ENCODE measurements around the gene DCP1B.
A peak's percentile ranks its signal among the peaks of the same experiment; 100 is the strongest.

DCP1B gene

DNA sequence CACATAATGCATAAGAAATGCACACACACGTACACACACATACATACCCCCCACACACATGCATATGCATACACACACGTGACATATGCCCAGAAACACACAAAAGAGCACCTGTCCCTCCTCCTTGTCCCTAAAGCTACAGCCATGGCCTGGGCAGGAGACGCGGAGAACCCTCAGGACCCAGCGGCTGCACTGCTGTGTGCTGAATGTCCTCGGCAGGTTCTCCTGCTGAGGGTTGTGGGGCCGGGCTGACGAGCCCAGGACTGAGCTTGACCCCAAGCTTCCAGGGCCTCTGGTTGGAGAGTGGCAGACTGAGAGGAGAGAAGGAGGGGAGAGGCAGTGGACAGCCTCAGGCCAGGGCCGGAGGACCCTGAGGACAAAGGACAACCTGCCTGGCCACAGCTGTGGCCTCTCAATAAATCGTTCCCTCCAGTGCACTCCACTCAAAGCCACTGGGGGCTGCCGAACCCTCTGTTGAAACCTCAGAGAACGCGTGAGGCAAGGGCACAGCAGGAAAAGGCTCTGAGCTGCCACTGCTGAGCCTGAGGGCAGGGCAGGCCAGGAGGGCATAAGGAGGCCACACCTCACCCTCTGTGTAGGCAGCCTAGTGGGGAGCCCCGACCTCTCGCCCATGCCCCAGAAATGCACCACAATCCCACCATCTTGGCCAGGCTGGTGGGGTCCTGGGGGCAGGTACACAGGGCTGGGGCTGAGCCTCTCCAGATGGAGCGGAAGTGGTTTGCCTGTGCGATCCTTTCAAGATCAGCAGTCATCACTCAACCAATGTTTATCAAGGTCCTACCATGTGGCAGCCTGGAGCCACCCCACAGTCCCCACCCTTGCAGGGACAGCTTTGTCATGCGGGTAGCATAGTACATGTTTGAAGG lies 88.9 kb downstream of the DCP1B start:
- Histone ChIP-seq H3K9me3 (ENCODE audit: control insufficient read depth in 1 of 2, low read length in 2 of 2) (no peaks in the 10 kb centered on the region), H3K27me3 (ENCODE audit: low read depth, low read length) (no peaks in the 10 kb centered on the region), H3K27ac (ENCODE audit: low read length) (no peak overlapping the region), H3K36me3 (ENCODE audit: control insufficient read depth in 1 of 2, insufficient read depth in 2 of 2, low read length in 2 of 2) (no peaks in the 10 kb centered on the region), H3K4me3 (ENCODE audit: low read depth in 1 of 2, low read length in 2 of 2) (no peak overlapping the region), H3K4me1 (ENCODE audit: control insufficient read depth in 1 of 2, insufficient read depth in 2 of 2, low read length in 2 of 2) (peaks cover 0 to 9% of the 10 kb centered on the region in 2 donors)

DNA sequence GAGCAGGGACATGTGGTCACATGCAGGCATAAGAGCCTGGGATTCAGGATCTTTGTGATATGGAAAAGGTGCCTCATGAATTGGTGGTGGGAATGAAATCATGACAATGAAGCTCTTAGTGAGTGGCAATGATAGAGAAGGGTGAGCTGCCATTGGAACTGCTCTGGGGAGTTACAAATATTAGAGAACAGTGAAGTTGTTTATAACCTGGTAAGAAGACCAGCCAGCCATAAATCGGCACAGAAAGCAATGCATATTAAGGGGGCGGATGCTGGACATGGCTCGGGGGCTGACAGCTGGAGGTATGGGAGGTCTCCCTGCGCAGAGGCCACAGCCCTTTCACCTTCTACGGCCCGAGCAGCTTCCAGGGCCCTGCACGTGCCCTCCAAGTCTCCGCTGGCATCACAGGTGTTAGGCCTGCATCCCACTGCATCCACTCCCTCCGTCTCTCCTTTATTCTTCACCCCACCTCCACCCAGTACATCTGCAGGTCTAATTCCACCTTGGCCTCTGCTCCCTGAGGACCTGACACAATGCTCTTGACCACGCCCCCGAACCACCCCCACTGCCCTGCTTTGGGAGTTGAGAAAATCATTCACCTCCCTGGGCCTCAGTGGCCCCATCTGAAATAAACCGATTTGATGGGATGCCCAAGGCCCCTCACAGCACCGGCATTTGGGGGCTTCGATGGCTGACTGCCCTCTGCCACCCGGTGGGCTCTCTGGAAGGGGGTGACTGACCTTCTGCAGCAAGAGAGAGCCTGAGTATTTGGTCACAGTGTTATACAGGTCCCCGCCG lies 89.9 kb downstream of the DCP1B start:
- H3K27me3 ChIP-seq (ENCODE audit: low read depth, low read length), result no peaks in the 10 kb centered on the region
- H3K4me1 ChIP-seq (ENCODE audit: control insufficient read depth in 1 of 2, insufficient read depth in 2 of 2, low read length in 2 of 2), result peaks cover 0 to 9% of the 10 kb centered on the region in 2 donors
- H3K27ac ChIP-seq (ENCODE audit: low read length), result no peak overlapping the region
- H3K36me3 ChIP-seq (ENCODE audit: control insufficient read depth in 1 of 2, insufficient read depth in 2 of 2, low read length in 2 of 2), result no peaks in the 10 kb centered on the region
- H3K9me3 ChIP-seq (ENCODE audit: control insufficient read depth in 1 of 2, low read length in 2 of 2), result no peaks in the 10 kb centered on the region
- H3K4me3 ChIP-seq (ENCODE audit: low read depth in 1 of 2, low read length in 2 of 2), result no peak overlapping the region

DNA sequence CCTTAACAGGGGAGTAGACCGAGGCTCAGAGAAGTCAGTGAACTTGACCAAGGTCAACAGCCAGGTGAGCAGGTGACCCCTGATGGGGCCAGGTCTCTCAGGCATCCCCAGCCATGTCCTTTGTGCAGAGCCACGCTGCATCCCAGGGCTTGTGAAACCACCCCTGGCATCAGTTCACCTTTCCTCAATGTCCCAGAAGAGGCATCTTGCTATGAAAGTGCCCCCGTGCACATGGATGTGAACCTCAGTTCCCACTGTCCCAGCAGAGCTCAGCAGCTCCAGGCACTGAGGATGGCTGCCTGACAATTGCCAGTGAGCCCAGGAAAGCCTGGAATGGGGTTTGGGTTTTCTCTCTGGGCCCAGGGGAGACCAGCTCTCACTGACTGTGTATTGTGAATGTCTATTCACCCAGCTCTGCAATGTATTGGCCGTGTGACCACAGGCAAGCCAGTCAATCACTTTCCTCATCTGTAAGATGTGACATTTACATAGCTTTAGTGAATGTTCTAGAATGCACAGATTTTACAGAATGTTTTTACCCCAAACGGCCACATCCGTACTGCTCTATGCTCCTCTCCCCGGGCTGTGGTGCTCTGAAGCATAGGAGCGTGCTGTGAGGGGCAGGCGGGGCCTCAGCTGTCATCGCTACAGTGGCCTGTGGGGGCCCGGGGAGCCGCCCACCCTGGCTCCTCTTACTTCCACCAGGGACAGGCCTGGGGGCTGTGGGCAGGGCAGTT lies 90.7 kb downstream of the DCP1B start:
- Histone ChIP-seq H3K27me3 (ENCODE audit: low read depth, low read length) (no peaks in the 10 kb centered on the region), H3K4me1 (ENCODE audit: control insufficient read depth in 1 of 2, insufficient read depth in 2 of 2, low read length in 2 of 2) (peaks cover 0 to 9% of the 10 kb centered on the region in 2 donors), H3K9me3 (ENCODE audit: control insufficient read depth in 1 of 2, low read length in 2 of 2) (no peaks in the 10 kb centered on the region), H3K36me3 (ENCODE audit: control insufficient read depth in 1 of 2, insufficient read depth in 2 of 2, low read length in 2 of 2) (no peaks in the 10 kb centered on the region), H3K27ac (ENCODE audit: low read length) (no peak overlapping the region), H3K4me3 (ENCODE audit: low read depth in 1 of 2, low read length in 2 of 2) (no peak overlapping the region)

DNA sequence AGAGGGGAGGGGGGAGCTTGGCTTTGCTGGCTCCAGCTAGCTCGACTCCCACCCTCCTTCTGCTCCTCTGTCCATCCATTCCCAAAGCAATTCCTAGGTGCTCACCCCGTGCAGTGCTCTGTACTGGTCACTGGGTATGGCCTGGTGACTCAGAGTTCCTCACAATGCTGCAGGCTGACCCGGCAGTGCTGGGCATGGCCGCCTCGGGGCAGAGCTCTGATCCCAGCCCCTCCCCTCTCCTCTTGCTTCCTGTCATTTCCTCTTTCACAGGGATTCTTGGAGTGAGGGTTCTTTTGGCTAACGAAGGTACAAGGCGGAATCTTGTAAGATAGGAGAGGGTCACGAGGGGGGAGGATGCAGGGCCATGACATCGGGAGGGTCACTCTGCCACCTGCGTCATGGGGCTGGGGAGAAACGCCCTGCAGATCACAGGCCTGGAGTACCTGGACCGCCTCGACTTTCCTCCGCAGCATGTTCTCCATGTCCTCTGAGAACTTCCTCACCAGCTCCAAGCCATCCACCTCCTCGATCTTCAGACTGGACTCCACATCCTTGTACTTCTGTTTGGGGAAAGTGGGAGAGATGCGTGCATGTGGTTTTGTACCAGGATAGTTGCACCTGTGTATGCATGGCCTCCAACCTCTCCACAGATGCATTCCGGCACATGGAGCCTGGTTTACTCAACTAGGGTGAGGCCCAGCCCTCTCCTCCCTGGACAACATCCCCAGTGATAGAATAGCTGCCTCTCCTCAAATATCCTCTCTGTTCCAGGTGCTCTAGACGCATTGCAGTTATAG lies 91.5 kb downstream of the DCP1B start:
- no peaks in the 10 kb centered on the region for H3K36me3 ChIP-seq (ENCODE audit: control insufficient read depth in 1 of 2, insufficient read depth in 2 of 2, low read length in 2 of 2)

DNA sequence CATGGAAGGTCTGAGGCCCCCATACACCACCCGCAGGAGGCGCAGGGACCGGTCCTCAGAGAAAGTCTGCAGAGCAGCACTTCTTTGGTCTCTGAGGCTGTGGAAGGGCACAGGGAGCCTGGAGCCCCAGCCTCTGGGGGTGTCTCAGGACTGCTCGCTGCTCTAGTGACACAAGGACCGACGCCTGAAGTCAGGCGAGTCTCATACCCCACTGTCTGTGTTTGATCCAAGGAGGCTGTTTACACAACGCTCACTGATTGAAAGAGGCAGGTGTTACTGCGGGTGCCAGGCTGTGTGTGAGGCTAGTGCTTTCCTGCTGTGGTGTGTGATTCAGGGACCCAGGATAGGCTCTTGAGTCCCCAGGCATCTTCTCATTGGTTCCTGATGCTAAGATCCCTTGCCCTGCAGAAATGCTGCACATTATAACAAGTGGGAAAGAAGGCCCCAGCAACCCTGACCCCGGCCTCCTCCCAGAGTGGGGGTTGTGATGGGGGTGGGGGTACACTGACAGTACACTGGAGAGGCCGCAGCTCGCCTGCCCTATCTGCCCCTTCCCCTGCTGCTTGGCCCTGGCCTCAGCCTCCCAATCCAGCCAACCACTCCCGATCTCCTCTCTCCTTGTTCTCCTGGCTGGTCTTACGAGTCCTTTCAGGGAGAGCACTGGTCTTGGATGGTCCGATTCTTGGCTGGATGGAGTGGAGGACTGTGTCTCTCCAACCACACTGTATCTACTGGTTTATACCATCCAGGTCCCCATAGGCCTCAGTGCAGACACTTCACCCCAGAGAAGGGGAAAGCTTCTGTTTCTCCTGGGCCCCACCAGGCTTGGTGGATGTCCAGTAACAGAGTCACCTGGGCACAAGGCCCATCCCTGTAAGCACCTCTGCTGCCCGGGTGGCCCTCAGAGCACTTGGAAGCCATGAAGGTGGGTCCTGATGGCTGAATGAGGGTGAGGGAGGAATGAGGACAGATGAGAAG lies 92.4 kb downstream of the DCP1B start:
- Histone ChIP-seq H3K9me3 (ENCODE audit: control insufficient read depth in 1 of 2, low read length in 2 of 2) (peaks cover 0 to 4% of the 10 kb centered on the region in 2 donors), H3K4me1 (ENCODE audit: control insufficient read depth in 1 of 2, insufficient read depth in 2 of 2, low read length in 2 of 2) (peaks cover 0 to 7% of the 10 kb centered on the region in 2 donors), H3K27me3 (ENCODE audit: low read depth, low read length) (peaks cover 4% of the 10 kb centered on the region), H3K27ac (ENCODE audit: low read length) (no peak overlapping the region), H3K36me3 (ENCODE audit: control insufficient read depth in 1 of 2, insufficient read depth in 2 of 2, low read length in 2 of 2) (no peaks in the 10 kb centered on the region), H3K4me3 (ENCODE audit: low read depth in 1 of 2, low read length in 2 of 2) (no peak overlapping the region)

More for the DNA sequence above, 91.5 kb downstream of the DCP1B start:
- Histone ChIP-seq H3K27me3 (ENCODE audit: low read depth, low read length) (peaks cover 4% of the 10 kb centered on the region), H3K27ac (ENCODE audit: low read length) (no peak overlapping the region), H3K4me1 (ENCODE audit: control insufficient read depth in 1 of 2, insufficient read depth in 2 of 2, low read length in 2 of 2) (peaks cover 0 to 12% of the 10 kb centered on the region in 2 donors), H3K4me3 (ENCODE audit: low read depth in 1 of 2, low read length in 2 of 2) (no peak overlapping the region), H3K9me3 (ENCODE audit: control insufficient read depth in 1 of 2, low read length in 2 of 2) (no peaks in the 10 kb centered on the region)

DNA sequence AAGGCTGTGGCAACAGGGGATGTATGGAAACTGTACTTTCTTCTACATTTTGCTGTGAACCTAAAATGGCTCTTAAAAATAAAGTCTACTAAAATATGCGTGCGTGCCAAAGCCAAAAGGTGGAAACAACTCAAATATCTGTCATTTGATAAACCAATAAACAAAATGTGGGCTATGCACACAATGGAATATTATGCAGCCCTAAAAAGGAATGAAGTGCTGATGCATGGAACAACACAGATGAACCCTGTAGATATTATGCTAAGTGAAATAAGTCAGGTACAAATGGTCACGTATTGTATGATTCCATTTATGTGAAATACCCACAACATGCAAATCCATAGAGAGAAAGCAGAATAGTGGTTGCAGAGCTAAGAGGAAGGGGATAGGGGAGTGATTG lies 93.8 kb downstream of the DCP1B start:
- Histone ChIP-seq H3K36me3 (ENCODE audit: control insufficient read depth in 1 of 2, insufficient read depth in 2 of 2, low read length in 2 of 2) (no peaks in the 10 kb centered on the region), H3K27ac (ENCODE audit: low read length) (no peak overlapping the region), H3K27me3 (ENCODE audit: low read depth, low read length) (peaks cover 4% of the 10 kb centered on the region), H3K4me3 (ENCODE audit: low read depth in 1 of 2, low read length in 2 of 2) (no peak overlapping the region), H3K9me3 (ENCODE audit: control insufficient read depth in 1 of 2, low read length in 2 of 2) (peaks cover 0 to 15% of the 10 kb centered on the region in 2 donors), H3K4me1 (ENCODE audit: control insufficient read depth in 1 of 2, insufficient read depth in 2 of 2, low read length in 2 of 2) (peaks cover 0 to 4% of the 10 kb centered on the region in 2 donors)

DNA sequence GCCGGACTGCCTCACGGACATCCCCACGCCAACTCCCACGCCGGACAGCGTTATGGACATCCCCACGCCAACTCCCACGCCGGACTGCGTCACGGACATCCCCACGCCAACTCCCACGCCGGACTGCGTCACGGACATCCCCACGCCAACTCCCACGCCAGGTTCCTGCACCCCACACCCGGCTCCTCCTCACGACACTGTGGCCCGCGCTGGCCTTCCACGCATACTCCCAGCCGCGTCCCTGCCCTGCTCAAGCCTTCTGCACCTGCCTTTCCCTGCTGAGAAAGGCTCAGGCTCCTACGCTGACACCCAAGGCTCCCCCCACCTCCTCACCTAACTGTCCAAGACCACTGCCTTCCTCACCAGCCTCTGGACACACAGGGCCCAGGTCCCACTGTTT lies 95.5 kb downstream of the DCP1B start:
- Histone ChIP-seq H3K27ac (ENCODE audit: low read length) (no peak overlapping the region), H3K9me3 (ENCODE audit: control insufficient read depth in 1 of 2, low read length in 2 of 2) (peaks cover 4 to 19% of the 10 kb centered on the region in 2 donors), H3K4me1 (ENCODE audit: control insufficient read depth in 1 of 2, insufficient read depth in 2 of 2, low read length in 2 of 2) (peaks cover 0 to 4% of the 10 kb centered on the region in 2 donors), H3K4me3 (ENCODE audit: low read depth in 1 of 2, low read length in 2 of 2) (no peak overlapping the region), H3K27me3 (ENCODE audit: low read depth, low read length) (peaks cover 4% of the 10 kb centered on the region), H3K36me3 (ENCODE audit: control insufficient read depth in 1 of 2, insufficient read depth in 2 of 2, low read length in 2 of 2) (no peaks in the 10 kb centered on the region)

DNA sequence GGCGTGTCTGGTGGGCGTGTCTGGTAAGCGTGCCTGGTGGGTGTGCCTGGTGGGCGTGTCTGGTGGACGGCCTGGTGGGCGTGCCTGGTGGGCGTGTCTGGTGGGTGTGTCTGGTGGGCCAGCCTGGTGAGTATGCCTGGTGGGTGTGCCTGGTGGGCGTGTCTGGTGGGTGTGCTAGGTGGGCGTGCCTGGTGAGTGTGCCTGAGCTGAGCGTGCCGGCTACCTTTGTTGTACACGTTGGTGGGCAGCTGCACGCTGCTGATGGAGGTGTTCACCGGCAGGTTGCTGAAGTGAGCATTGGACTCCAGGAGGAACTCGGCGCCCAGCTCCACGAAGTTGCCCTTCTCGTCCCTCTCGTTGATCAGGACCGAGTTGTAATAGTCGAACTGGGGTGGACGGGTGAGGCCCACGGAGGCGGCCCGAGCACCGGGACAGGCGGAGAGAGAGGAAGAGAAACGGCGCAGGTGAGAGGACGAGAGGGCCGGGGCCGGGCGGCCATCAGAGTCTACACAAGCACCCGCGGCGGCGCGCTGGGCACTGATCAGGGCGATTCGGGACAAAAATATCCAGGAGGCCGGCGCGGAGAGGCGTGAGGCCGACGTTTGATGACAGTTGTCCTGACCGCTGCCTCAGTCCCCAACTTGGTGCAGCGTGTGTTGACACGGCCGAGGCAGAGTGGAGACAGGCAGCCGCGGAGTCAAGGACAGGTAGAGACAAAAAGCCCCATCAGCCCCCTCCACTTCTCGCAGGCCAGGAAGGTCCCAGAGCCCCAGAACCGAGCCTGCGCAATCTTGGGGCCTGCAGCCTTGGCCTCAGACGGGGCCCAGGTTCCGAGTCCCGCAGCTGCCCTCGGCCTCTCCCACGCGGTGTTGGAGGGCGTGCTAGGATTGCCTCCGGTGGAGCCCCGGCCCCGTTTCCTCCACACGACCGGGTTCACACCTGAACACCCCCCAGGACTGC lies 96.3 kb downstream of the DCP1B start:
- Histone ChIP-seq H3K9me3 (ENCODE audit: control insufficient read depth in 1 of 2, low read length in 2 of 2) (peaks cover 4 to 24% of the 10 kb centered on the region in 2 donors), H3K27me3 (ENCODE audit: low read depth, low read length) (peaks cover 4% of the 10 kb centered on the region), H3K36me3 (ENCODE audit: control insufficient read depth in 1 of 2, insufficient read depth in 2 of 2, low read length in 2 of 2) (no peaks in the 10 kb centered on the region), H3K4me3 (ENCODE audit: low read depth in 1 of 2, low read length in 2 of 2) (peak overlapping the region in 1 of 2 donors; percentile 32), H3K27ac (ENCODE audit: low read length) (no peak overlapping the region), H3K4me1 (ENCODE audit: control insufficient read depth in 1 of 2, insufficient read depth in 2 of 2, low read length in 2 of 2) (peaks cover 0 to 4% of the 10 kb centered on the region in 2 donors)

DNA sequence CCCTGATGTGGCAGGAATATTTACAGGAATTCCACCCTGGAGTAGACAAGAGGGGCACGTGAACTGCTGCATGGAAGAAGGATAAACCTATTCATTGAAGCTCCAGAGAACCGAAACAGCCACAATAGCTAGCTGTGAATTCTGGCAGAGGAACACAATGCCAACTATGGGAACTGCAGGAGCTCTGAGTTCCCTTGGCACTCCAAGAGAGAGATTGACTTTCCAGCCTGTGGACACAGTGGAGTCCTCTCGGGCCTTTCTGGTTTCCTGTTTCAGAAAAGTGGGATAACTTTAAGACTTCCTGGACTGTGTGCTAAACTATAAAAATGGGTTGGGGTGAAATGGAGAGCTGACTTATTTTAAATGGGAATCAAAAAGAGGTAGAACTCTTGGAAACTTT lies 97.7 kb downstream of the DCP1B start:
- H3K27ac ChIP-seq (ENCODE audit: low read length), result no peak overlapping the region
- H3K27me3 ChIP-seq (ENCODE audit: low read depth, low read length), result peaks cover 4% of the 10 kb centered on the region
- no peaks in the 10 kb centered on the region for H3K36me3 ChIP-seq (ENCODE audit: control insufficient read depth in 1 of 2, insufficient read depth in 2 of 2, low read length in 2 of 2)
- H3K9me3 ChIP-seq (ENCODE audit: control insufficient read depth in 1 of 2, low read length in 2 of 2), result peaks cover 4 to 27% of the 10 kb centered on the region in 2 donors
- H3K4me1 ChIP-seq (ENCODE audit: control insufficient read depth in 1 of 2, insufficient read depth in 2 of 2, low read length in 2 of 2), result peaks cover 0 to 4% of the 10 kb centered on the region in 2 donors
- no peak overlapping the region for H3K4me3 ChIP-seq (ENCODE audit: low read depth in 1 of 2, low read length in 2 of 2)

Measured in muscle layer of duodenum (tissue), 2 donors.